HCT116 (cell line): ENCODE data around the gene ACP1. TPM values are rescaled to one million over a fixed set of nuclear protein-coding genes. Genes with fewer than 3 reads are reported as not detected.

Source experiments
- ATAC-seq: fragments of 200-7000 bp; cut with Tn5 transposase; 2 replicates; pipeline ENCODE4 v1.9.1; 2020; ENCODE audit warnings: mild to moderate bottlenecking, moderate library complexity
- BruUV-seq: library from RNA; stranded (reverse); fragments of 400-500 nt; replicated peaks from 2 replicates; lab custom pipeline; 2021; lab: Mats Ljungman, UMichigan
- CTCF ChIA-PET: fragments of 300-600 bp; sonication (Branson Sonifier 250); formaldehyde crosslinking; loops from one replicate; lab custom pipeline; 2021; ENCODE audit warnings: antibody characterized with exemption; lab: Charles Lee
- POLR2A ChIA-PET: fragments of 300-600, 350-600 bp; sonication (Branson Sonifier 250); formaldehyde crosslinking; loops from one replicate; lab custom pipeline; 2021; ENCODE audit warnings: antibody characterized with exemption; lab: Charles Lee
- RAD21 ChIA-PET, 2 experiments: fragments of 300-600 bp; sonication (Branson Sonifier 250); formaldehyde crosslinking; loops; one replicate each; lab custom pipeline; 2023; ENCODE audit warnings: low total read pairs in 2 of 2; ENCODE audit not compliant: uncharacterized antibody in 2 of 2, unreplicated experiment in 2 of 2, low non-redundant PET in 1 of 2; lab: Charles Lee
- DNase-seq: peaks from one replicate; pipeline ENCODE4 v3.0.0-alpha.2; 2010; ENCODE audit warnings: low read depth, low spot score
- H2AFZ ChIP-seq: fragments of 200-600 bp; shearing (Covaris generic), sonication (generic); 2 replicates; pipeline ENCODE4 v1.6.1; 2017; ENCODE audit warnings: low read depth, mixed run types, mixed read lengths, antibody characterized with exemption, low read length; ENCODE audit not compliant: poor library complexity, severe bottlenecking
- H3K27ac ChIP-seq: 2 replicates; pipeline ENCODE4 v1.5.1; 2012; ENCODE audit warnings: low read depth, low read length
- H3K27me3 ChIP-seq: fragments of 200-600 bp; sonication (generic); 2 replicates; pipeline ENCODE4 v1.6.1; 2016; ENCODE audit warnings: mixed run types, low read length, mixed read lengths; ENCODE audit not compliant: insufficient read depth
- H3K36me3 ChIP-seq, 2 experiments: fragments of 200-500 bp in 1 of 2; fragments of 200-600 bp in 1 of 2; sonication (Bioruptor generic) in 1 of 2; sonication (generic) in 1 of 2; 2 replicates each; pipeline versions ENCODE4 v1.5.1 to v1.6.1; 2014 to 2016; ENCODE audit warnings: low read length in 2 of 2, inconsistent platforms in 1 of 2, mixed read lengths in 1 of 2, mixed run types in 1 of 2; ENCODE audit not compliant: insufficient read depth in 2 of 2, control insufficient read depth in 1 of 2
- H3K4me1 ChIP-seq, 2 experiments: fragments of 200-600 bp in 1 of 2; sonication (generic) in 1 of 2; 2 replicates each; pipeline versions ENCODE4 v1.5.1 to v1.6.1; 2012 to 2017; ENCODE audit warnings: low read length in 2 of 2, inconsistent platforms in 1 of 2, mild to moderate bottlenecking in 1 of 2, mixed read lengths in 1 of 2, mixed run types in 1 of 2, moderate library complexity in 1 of 2; ENCODE audit not compliant: insufficient read depth in 2 of 2, control insufficient read depth in 1 of 2
- H3K4me2 ChIP-seq: fragments of 200-600 bp; sonication (generic); 2 replicates; pipeline ENCODE4 v1.6.1; 2017; ENCODE audit warnings: mixed run types, low read length, mixed read lengths
- H3K4me3 ChIP-seq, 2 experiments: fragments of 200-600 bp in 1 of 2; sonication (generic) in 1 of 2; replicated peaks in 1 of 2; 2 replicates each; pipeline ENCODE4 v1.5.1; 2011 to 2016; ENCODE audit warnings: low read length in 2 of 2, control low read depth in 1 of 2, low read depth in 1 of 2, mild to moderate bottlenecking in 1 of 2, mixed read lengths in 1 of 2, mixed run types in 1 of 2
- H3K79me2 ChIP-seq: fragments of 200-600 bp; sonication (generic); 2 replicates; pipeline ENCODE4 v1.6.1; 2017; ENCODE audit warnings: mild to moderate bottlenecking, mixed run types, low read length, moderate library complexity, mixed read lengths; ENCODE audit not compliant: insufficient read depth
- H3K9ac ChIP-seq: fragments of 200-600 bp; sonication (generic); 2 replicates; pipeline ENCODE4 v1.6.1; 2016; ENCODE audit warnings: low read length, mixed read lengths
- H3K9me2 ChIP-seq: fragments of 200-600 bp; sonication (generic), shearing (Covaris generic); 2 replicates; pipeline ENCODE4 v1.6.1; 2017; ENCODE audit warnings: mixed run types, mild to moderate bottlenecking, moderate library complexity; ENCODE audit not compliant: insufficient read depth
- H3K9me3 ChIP-seq, 2 experiments: fragments of 200-500 bp in 1 of 2; fragments of 200-600 bp in 1 of 2; sonication (Bioruptor generic) in 1 of 2; sonication (generic) in 1 of 2; 2 replicates each; pipeline ENCODE4 v1.6.1; 2014 to 2017; ENCODE audit warnings: low read length in 2 of 2, mixed read lengths in 2 of 2, inconsistent platforms in 1 of 2, low read depth in 1 of 2, mild to moderate bottlenecking in 1 of 2, mixed run types in 1 of 2, moderate library complexity in 1 of 2; ENCODE audit not compliant: control insufficient read depth in 1 of 2, insufficient read depth in 1 of 2
- H4K20me1 ChIP-seq: fragments of 200-600 bp; sonication (generic), shearing (Covaris generic); 2 replicates; pipeline ENCODE4 v1.6.1; 2017; ENCODE audit warnings: mixed run types, mild to moderate bottlenecking, moderate library complexity; ENCODE audit not compliant: insufficient read depth
- CBX3 ChIP-seq: IDR thresholded peaks from 2 replicates; pipeline ENCODE4 v1.6.1; 2012; ENCODE audit warnings: low read depth
- CEBPB ChIP-seq: IDR thresholded peaks from 2 replicates; pipeline ENCODE4 v1.6.1; 2012; ENCODE audit warnings: low read depth
- EGR1 ChIP-seq: IDR thresholded peaks from 2 replicates; pipeline ENCODE4 v1.6.1; 2012; ENCODE audit warnings: low read depth
- EZH2phosphoT487 ChIP-seq: fragments of 200-600 bp; IDR thresholded peaks from 2 replicates; pipeline ENCODE4 v1.6.1; 2018; ENCODE audit warnings: antibody characterized with exemption, borderline replicate concordance
- intact Hi-C: fragments of 100-400 bp; cut with micrococcal nuclease; formaldehyde crosslinking; loops from 2 replicates; pipeline ENCODE4 v1.10.0; 2022
- total RNA-seq: library from RNA; stranded (reverse); gene quantifications from one replicate; pipeline ENCODE4 v1.2.1, GENCODE V29; 2021; ENCODE audit not compliant: unreplicated experiment
- TF ChIP-seq, protein P1 (sequence below), 3 experiments: fragments of 200-600 bp in 1 of 3; sonication (generic) in 1 of 3; IDR thresholded peaks in 2 of 3; conservative IDR thresholded peaks in 1 of 3; 2 replicates each; pipeline ENCODE4 v1.5.1; 2012 to 2017; ENCODE audit warnings: low read depth in 2 of 3, low read length in 2 of 3, antibody characterized with exemption in 1 of 3, borderline replicate concordance in 1 of 3, control low read depth in 1 of 3, mild to moderate bottlenecking in 1 of 3, mixed read lengths in 1 of 3, mixed run types in 1 of 3, moderate library complexity in 1 of 3; ENCODE audit not compliant: insufficient read depth in 1 of 3
- TF ChIP-seq, protein P2 (sequence below): IDR thresholded peaks from 2 replicates; pipeline ENCODE4 v1.6.1; 2012; ENCODE audit warnings: low read depth

The ACP1 gene
- total RNA-seq, 1 experiment from 2014 or later, result 113 TPM

DNA sequence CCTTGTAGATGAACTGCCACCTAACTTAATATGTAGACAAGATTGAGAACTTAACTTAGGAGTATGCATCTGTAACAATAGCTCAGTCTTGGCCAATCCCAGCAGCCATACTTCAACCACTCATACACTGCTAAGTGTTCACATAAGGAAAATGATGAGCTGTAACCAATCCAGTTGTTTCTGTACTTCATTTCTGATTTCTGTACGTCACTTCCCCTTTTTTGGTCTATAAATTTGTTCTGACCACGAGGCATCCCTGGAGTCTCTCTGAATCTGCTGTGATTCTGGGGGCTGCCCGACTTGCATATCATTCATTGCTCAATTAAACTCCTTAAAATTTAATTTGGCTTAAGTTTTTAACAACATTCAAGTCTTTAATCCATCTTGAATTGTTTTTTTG is 7.3 kb upstream of the ACP1 start (continued):
- no peak for TF ChIP-seq CEBPB

DNA sequence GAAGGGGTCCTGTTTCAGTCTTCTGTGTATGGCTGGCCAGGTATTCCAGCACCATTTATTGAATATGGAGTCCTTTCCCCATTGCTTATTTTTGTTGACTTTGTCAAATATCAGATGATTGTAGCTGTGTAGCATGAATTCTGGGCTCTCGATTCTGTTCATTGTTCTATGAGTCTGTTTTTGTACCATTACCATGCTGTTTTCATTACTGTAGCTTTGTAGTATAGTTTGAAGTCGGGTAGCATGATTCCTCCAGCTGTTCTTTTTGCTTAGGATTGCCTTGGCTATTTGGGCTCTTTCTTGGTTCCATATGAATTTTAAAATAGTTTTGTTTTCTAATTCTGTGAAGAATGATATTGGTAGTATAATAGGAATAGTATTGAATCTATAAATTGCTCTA is 6.9 kb upstream of the ACP1 start:
- ATAC-seq (no peak), DNase-seq (no peak)
- no TSS peak for BruUV-seq
- RAD21 ChIA-PET, result no interaction called here
- Histone ChIP-seq H3K79me2 (peaks cover 3% of the 10 kb centered on the region), H3K4me1 (peaks cover 0 to under 1% of the 10 kb centered on the region in 2 experiments; a peak in 1 of 4 replicates), H3K9ac (no peak overlapping the region), H4K20me1 (no peaks in the 10 kb centered on the region), H3K4me3 (no peak overlapping the region), H3K4me2 (no peak overlapping the region), H3K9me3 (peaks cover 8 to 14% of the 10 kb centered on the region in 2 experiments; a peak in 3 of 4 replicates), H3K27me3 (no peaks in the 10 kb centered on the region), H3K36me3 (no peaks in the 10 kb centered on the region), H3K9me2 (no peaks in the 10 kb centered on the region), H2AFZ (no peak overlapping the region), H3K27ac (no peak overlapping the region)
- CTCF ChIA-PET, result interaction anchor here (1.3 kb wide), 1 partner anchor 12 kb away, joined by 4 read pairs; no protein-coding TSS in a partner anchor
- intact Hi-C loops, result no loop called here
- POLR2A ChIA-PET, result no interaction called here
- TF ChIP-seq, protein P1, sequence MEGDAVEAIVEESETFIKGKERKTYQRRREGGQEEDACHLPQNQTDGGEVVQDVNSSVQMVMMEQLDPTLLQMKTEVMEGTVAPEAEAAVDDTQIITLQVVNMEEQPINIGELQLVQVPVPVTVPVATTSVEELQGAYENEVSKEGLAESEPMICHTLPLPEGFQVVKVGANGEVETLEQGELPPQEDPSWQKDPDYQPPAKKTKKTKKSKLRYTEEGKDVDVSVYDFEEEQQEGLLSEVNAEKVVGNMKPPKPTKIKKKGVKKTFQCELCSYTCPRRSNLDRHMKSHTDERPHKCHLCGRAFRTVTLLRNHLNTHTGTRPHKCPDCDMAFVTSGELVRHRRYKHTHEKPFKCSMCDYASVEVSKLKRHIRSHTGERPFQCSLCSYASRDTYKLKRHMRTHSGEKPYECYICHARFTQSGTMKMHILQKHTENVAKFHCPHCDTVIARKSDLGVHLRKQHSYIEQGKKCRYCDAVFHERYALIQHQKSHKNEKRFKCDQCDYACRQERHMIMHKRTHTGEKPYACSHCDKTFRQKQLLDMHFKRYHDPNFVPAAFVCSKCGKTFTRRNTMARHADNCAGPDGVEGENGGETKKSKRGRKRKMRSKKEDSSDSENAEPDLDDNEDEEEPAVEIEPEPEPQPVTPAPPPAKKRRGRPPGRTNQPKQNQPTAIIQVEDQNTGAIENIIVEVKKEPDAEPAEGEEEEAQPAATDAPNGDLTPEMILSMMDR (IDR thresholded peaks at IDR 0.05 in 2 of 3, conservative IDR thresholded peaks at IDR 0.05 in 1 of 3; ENCODE audit: borderline replicate concordance in 1 of 3, insufficient read depth in 1 of 3, low read depth in 2 of 3, low read length in 2 of 3), result no peak
- TF ChIP-seq EZH2phosphoT487 (no peak), EGR1 (no peak), CBX3 (0 out of 2 replicates have a peak, but pooled peaks have one; percentile 43), CEBPB (no peak)
- TF ChIP-seq, protein P2, sequence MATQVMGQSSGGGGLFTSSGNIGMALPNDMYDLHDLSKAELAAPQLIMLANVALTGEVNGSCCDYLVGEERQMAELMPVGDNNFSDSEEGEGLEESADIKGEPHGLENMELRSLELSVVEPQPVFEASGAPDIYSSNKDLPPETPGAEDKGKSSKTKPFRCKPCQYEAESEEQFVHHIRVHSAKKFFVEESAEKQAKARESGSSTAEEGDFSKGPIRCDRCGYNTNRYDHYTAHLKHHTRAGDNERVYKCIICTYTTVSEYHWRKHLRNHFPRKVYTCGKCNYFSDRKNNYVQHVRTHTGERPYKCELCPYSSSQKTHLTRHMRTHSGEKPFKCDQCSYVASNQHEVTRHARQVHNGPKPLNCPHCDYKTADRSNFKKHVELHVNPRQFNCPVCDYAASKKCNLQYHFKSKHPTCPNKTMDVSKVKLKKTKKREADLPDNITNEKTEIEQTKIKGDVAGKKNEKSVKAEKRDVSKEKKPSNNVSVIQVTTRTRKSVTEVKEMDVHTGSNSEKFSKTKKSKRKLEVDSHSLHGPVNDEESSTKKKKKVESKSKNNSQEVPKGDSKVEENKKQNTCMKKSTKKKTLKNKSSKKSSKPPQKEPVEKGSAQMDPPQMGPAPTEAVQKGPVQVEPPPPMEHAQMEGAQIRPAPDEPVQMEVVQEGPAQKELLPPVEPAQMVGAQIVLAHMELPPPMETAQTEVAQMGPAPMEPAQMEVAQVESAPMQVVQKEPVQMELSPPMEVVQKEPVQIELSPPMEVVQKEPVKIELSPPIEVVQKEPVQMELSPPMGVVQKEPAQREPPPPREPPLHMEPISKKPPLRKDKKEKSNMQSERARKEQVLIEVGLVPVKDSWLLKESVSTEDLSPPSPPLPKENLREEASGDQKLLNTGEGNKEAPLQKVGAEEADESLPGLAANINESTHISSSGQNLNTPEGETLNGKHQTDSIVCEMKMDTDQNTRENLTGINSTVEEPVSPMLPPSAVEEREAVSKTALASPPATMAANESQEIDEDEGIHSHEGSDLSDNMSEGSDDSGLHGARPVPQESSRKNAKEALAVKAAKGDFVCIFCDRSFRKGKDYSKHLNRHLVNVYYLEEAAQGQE, result no peak
